NT2/D1 (cell line): ENCODE measurements around the gene INS.

Experiments used
- DNase-seq: peaks from one replicate; pipeline ENCODE4 v3.0.0-alpha.2; 2011; ENCODE audit warnings: low read depth, low spot score
- H3K27me3 ChIP-seq: 2 replicates; pipeline ENCODE4 v1.6.0; 2011; ENCODE audit warnings: mild to moderate bottlenecking; ENCODE audit not compliant: insufficient read length, insufficient read depth
- H3K36me3 ChIP-seq: 2 replicates; pipeline ENCODE4 v1.6.1; 2011; ENCODE audit warnings: mild to moderate bottlenecking, low read length, mixed read lengths; ENCODE audit not compliant: insufficient read depth, insufficient read length
- H3K4me1 ChIP-seq: 2 replicates; pipeline ENCODE4 v1.5.1; 2011; ENCODE audit not compliant: insufficient read depth, insufficient read length
- H3K4me3 ChIP-seq: 2 replicates; pipeline ENCODE4 v1.5.1; 2011; ENCODE audit warnings: low read depth; ENCODE audit not compliant: insufficient read length
- H3K9ac ChIP-seq: 2 replicates; pipeline ENCODE4 v1.6.0; 2011; ENCODE audit warnings: low read depth; ENCODE audit not compliant: insufficient read length
- H3K9me3 ChIP-seq: 2 replicates; pipeline ENCODE4 v1.5.1; 2011; ENCODE audit warnings: mild to moderate bottlenecking, low read length; ENCODE audit not compliant: insufficient read depth
- SUZ12 ChIP-seq: IDR thresholded peaks from 2 replicates; pipeline ENCODE4 v1.6.1; 2011; ENCODE audit not compliant: insufficient read length, insufficient read depth; ENCODE audit errors: extremely low read depth
- YY1 ChIP-seq: IDR thresholded peaks from 2 replicates; pipeline ENCODE4 v1.6.1; 2011; ENCODE audit not compliant: insufficient read length, insufficient read depth
- ZNF274 ChIP-seq: IDR thresholded peaks from 2 replicates; pipeline ENCODE4 v1.6.1; 2011; ENCODE audit warnings: mild to moderate bottlenecking, low read depth, low read length

INS gene

DNA sequence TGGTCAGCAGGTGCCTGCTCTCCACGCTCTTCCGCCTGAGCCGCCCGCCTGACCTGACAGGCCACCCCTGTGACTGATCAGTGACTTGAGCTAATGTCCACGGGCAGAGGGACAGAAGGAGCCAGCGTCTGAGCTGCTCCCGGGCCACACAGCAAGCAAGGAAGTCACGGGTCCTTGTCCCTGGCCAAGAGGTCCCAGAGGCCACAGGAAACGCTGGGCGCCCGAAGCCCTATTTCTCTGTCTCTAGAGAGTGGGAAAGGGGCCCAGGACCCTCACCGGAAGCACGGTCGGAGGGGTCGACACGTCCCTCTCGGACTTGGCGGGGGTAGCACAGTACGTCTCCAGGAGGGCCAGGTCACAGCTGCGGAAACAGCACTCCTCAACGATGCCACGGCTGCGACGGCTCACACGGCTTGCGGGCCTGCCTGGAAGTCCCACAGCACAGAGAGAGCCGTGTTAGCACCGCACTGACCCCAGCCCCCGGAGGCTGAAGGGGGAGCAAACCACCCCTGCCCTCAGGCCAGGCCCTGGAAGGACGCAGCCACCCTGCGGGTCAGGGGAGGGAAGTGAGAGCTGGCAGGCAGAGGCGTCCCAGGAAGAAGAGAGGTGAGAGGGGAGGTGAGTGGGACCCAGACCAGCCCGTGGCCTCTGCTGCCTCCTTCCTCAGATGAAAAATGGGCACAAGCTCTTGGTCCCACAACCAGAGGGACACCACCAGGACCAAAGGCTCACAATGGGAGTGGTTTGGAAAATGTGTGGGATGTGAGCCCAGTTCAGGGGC lies 27.6 kb downstream of the INS start:
- H3K9me3 ChIP-seq = no peaks in the 10 kb centered on the region
- no peak for DNase-seq
- H3K27me3 ChIP-seq = peaks cover 39% of the 10 kb centered on the region
- H3K9ac ChIP-seq = peak overlapping the region; percentile 44
- H3K4me1 ChIP-seq = peaks cover 17% of the 10 kb centered on the region
- no peak overlapping the region for H3K4me3 ChIP-seq
- H3K36me3 ChIP-seq = peaks cover 7% of the 10 kb centered on the region
- TF ChIP-seq SUZ12 = no peak
- no peak for TF ChIP-seq YY1
- TF ChIP-seq ZNF274 = no peak

DNA sequence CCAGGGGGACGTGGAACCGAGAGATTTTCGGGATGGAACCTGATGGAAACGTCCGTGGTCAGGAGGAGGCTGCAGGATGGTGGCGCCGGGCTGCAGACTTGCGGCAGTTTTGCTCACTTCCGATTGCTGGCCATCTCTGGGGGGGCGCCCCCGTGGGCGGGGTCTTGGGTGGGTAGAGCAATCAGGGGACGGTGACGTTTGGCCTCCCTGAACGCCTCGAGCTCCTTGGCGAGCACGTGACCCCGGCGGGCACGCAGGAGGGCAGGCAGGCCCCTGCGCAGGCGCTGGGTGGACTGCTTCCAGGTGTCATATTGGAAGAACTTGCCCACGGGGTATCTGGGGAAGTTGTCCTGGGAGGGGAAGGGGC lies 28.2 kb downstream of the INS start:
- H3K4me1 ChIP-seq = peaks cover 20% of the 10 kb centered on the region
- peaks cover 7% of the 10 kb centered on the region for H3K36me3 ChIP-seq
- no peak overlapping the region for H3K9ac ChIP-seq
- TF ChIP-seq ZNF274 = no peak
- H3K27me3 ChIP-seq = peaks cover 39% of the 10 kb centered on the region
- DNase-seq = no peak
- no peaks in the 10 kb centered on the region for H3K9me3 ChIP-seq
- no peak overlapping the region for H3K4me3 ChIP-seq

DNA sequence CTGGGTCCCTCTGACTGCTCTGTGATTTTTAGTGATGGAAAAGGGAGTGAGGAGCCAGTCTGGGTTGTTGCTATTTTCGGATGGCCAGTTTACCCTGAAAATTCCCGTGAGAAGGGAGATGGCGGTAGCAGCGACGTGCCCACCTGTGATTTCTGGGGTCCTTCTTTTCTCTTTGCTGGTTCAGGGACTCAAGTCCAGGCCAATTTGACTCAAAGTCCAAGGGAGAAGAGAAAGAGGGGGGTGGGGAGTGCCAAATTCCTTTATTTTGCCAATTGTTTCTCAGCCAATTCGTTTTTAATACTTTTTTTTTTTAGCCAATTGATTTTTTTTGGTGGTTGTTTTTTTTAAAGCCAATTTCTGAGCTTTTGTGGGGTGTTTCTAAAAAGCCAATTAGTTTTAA lies 28.8 kb downstream of the INS start:
- H3K9me3 ChIP-seq = no peaks in the 10 kb centered on the region
- TF ChIP-seq SUZ12 = no peak
- no peak for TF ChIP-seq ZNF274
- no peak for TF ChIP-seq YY1
- DNase-seq = no peak
- peaks cover 22% of the 10 kb centered on the region for H3K4me1 ChIP-seq
- no peak overlapping the region for H3K4me3 ChIP-seq
- H3K9ac ChIP-seq = no peak overlapping the region
- peaks cover 34% of the 10 kb centered on the region for H3K27me3 ChIP-seq
- H3K36me3 ChIP-seq = peaks cover 7% of the 10 kb centered on the region

DNA sequence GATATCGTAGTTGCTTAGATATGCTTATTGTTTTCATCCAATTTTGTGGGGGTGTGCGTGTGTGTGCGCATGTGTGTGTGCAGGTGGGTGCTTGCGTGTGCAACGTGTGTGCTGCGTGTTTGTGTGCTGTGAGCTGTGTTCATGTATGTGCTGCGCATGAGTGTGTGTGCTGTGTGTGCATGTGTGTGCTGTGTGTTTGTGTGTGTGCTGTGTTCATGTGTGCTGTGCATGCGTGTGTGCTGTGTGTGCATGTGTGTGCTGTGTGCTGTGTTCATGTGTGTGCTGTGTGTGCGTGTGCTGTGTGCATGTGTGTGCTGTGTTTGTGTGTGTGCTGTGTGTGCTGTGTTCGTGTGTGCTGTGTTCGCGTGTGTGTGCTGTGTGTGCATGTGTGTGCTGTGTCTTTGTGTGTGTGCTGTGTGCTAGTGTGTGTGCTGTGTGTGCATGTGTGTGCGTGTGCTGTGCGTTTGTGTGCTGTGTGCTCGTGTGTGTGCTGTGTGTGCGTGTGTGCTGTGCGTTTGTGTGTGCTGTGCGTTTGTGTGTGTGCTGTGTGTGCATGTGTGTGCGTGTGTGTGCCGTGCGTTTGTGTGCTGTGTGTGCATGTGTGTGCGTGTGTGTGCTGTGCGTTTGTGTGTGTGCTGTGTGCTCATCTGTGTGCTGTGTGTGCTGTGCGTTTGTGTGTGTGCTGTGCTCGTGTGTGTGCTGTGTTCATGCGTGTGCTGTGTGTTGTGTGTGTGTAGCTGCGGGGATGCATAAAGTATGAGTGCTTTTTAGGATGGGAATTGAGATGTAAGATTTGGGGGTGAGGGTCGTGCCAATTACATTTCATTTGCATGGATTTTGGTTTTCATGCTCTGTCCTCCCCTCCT lies 29.4 kb downstream of the INS start:
- no peak for TF ChIP-seq YY1
- TF ChIP-seq ZNF274 = no peak
- no peak for TF ChIP-seq SUZ12
- H3K9ac ChIP-seq = no peak overlapping the region
- DNase-seq = no peak
- H3K27me3 ChIP-seq = peaks cover 29% of the 10 kb centered on the region
- peaks cover 7% of the 10 kb centered on the region for H3K36me3 ChIP-seq
- no peaks in the 10 kb centered on the region for H3K9me3 ChIP-seq
- H3K4me3 ChIP-seq = no peak overlapping the region
- H3K4me1 ChIP-seq = peaks cover 21% of the 10 kb centered on the region

DNA sequence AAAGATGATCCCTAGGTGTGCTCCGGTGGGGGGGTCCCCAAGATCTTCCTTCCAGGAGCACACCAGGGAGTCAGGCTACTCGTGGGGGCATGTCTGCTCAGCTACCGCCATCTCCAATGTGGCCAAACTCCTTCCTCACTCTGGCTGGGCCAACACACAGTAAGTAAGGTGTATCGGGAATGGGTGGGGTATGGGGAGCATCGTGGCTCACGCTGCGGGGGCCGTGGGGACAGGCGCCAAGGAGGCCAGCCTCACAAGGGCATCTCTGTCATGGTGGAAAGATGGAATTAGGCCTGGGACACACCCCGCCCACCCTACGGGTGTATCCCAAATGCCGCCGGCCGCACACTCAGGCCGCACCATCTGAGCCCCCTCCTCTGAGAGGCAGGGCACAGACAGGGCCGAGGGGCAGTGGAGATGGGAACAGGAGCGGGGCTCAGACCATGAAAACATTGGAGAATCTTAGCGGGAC lies 30.1 kb downstream of the INS start:
- Histone ChIP-seq H3K9me3 (no peaks in the 10 kb centered on the region), H3K4me1 (peaks cover 19% of the 10 kb centered on the region), H3K9ac (no peak overlapping the region), H3K36me3 (peaks cover 7% of the 10 kb centered on the region), H3K4me3 (no peak overlapping the region), H3K27me3 (peaks cover 22% of the 10 kb centered on the region)
- no peak for TF ChIP-seq YY1
- no peak for TF ChIP-seq ZNF274
- TF ChIP-seq SUZ12 = no peak
- DNase-seq = no peak

DNA sequence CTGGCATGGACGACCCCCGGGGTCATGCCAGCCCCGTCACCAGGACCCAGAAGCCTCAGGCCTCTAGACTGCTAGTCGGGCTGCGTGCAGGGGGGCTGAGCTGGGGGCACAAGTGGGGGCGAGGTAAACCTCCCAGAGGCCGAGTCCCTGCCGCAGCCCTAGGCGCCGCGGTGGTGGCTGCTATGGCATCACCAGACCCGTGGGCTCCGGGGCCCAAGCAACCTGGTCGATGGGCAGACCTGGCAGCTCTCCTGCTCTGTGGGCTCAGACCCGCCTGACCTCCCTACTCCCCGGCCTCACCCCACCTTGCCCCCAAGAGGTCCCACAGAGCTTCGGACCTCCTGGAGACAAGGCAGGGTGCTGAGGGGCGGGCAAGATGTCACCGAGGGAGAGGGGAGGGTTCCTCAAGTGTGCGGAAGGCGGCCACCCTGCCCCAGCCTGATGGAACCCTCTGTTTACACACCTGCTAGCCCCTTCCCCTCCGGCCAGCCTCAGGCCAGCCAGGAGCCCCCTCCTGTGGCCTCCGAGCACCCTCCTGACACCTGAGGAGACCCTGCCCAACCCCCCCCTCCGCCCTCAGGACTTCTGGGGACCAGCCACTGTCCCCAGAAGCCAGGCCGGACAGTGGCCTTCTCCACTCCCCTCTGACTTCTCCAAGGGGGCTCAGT lies 31.2 kb downstream of the INS start:
- Histone ChIP-seq H3K9me3 (no peaks in the 10 kb centered on the region), H3K4me3 (no peak overlapping the region), H3K4me1 (peaks cover 15% of the 10 kb centered on the region), H3K36me3 (peaks cover 7% of the 10 kb centered on the region), H3K27me3 (peaks cover 11% of the 10 kb centered on the region), H3K9ac (no peak overlapping the region)
- TF ChIP-seq ZNF274 = no peak
- TF ChIP-seq YY1 = no peak
- TF ChIP-seq SUZ12 = no peak
- DNase-seq = no peak

DNA sequence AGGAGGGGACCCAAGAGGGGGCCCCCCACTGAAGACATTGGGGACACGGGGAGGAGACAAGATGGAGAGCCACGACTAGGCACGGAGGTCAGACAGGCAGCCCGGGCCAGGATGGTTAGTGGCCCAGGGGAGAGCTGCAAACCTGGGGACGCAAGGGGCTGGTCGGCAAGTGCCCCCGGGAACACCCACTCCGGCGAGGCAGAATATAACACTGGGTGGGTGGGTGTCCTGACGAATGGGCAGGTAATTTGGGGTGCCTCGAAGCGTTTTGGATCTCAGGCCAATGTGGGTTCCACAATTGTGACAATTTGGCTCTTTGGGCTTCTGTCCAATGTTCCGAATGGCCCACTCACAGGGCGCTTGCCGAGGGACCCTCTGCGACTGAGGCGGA lies 31.7 kb downstream of the INS start:
- H3K36me3 ChIP-seq = peaks cover 7% of the 10 kb centered on the region
- TF ChIP-seq YY1 (no peak), SUZ12 (no peak), ZNF274 (no peak)
- H3K9me3 ChIP-seq = no peaks in the 10 kb centered on the region
- peaks cover 14% of the 10 kb centered on the region for H3K4me1 ChIP-seq
- no peak for DNase-seq
- peaks cover 11% of the 10 kb centered on the region for H3K27me3 ChIP-seq
- no peak overlapping the region for H3K4me3 ChIP-seq
- H3K9ac ChIP-seq = no peak overlapping the region
